GM19099 (cell line): Measurements from ENCODE around the gene TP53.

Source experiments
- POLR2A ChIP-seq: IDR thresholded peaks from 3 replicates; pipeline ENCODE4 v1.6.1; 2011; ENCODE audit warnings: low read depth; ENCODE audit not compliant: insufficient read length; ENCODE audit errors: extremely low read depth

The TP53 gene

GRCh38 chr17:7712111-7712771 is 25.0 kb upstream of the TP53 start:
- no peak for TF ChIP-seq POLR2A

- no peak for TF ChIP-seq POLR2A
These were observed 23.9 kb upstream of the TP53 start for GRCh38 chr17:7711051-7711755.

- TF ChIP-seq POLR2A = no peak
These were observed 23.0 kb upstream of the TP53 start for GRCh38 chr17:7710301-7710700.

GRCh38 chr17:7709031-7709430 is 21.7 kb upstream of the TP53 start:
- TF ChIP-seq POLR2A = no peak

- TF ChIP-seq POLR2A = no peak
These were observed 20.8 kb upstream of the TP53 start for GRCh38 chr17:7707858-7708750.

GRCh38 chr17:7707446-7707845 is 20.2 kb upstream of the TP53 start:
- no peak for TF ChIP-seq POLR2A

- TF ChIP-seq POLR2A = no peak
These were observed 19.5 kb upstream of the TP53 start for GRCh38 chr17:7706631-7707354.

- no peak for TF ChIP-seq POLR2A
These were observed 18.3 kb upstream of the TP53 start for GRCh38 chr17:7705269-7706255.

GRCh38 chr17:7704601-7705268 is 17.4 kb upstream of the TP53 start, which contains the start of gene EFNB3:
Gene EFNB3, plus strand, starts transcription at chr17:7705202. Its CDS starts 397 bp downstream, at chr17:7705599.
- no peak for TF ChIP-seq POLR2A

- no peak for TF ChIP-seq POLR2A
These were observed 16.5 kb upstream of the TP53 start for GRCh38 chr17:7703584-7704479.

GRCh38 chr17:7702776-7703175 is 15.5 kb upstream of the TP53 start:
- TF ChIP-seq POLR2A = no peak

- no peak for TF ChIP-seq POLR2A
These were observed 14.4 kb upstream of the TP53 start for GRCh38 chr17:7701681-7702080.
